IMR-90 (cell line): ENCODE results near the gene NFASC. TPM values are rescaled to one million over a fixed set of nuclear protein-coding genes. Genes with fewer than 3 reads are reported as not detected.

ENCODE experiments used
- ATAC-seq: fragments of 200-7000 bp; cut with Tn5 transposase; 2 replicates; pipeline ENCODE4 v1.9.1; 2020; ENCODE audit warnings: low read depth, mild to moderate bottlenecking, moderate library complexity
- BruUV-seq: library from RNA; stranded (reverse); fragments of 400-500 nt; replicated peaks from 2 replicates; lab custom pipeline; 2021; lab: Mats Ljungman, UMichigan
- CTCF ChIA-PET: fragments of 300-600 bp; formaldehyde crosslinking; extraction: SDS; loops from one replicate; lab custom pipeline; 2021; ENCODE audit warnings: antibody characterized with exemption; lab: Yijun Ruan, JAX
- POLR2A ChIA-PET: fragments of 300-600 bp; sonication (Branson Sonifier 250); formaldehyde crosslinking; loops from one replicate; lab custom pipeline; 2022; ENCODE audit warnings: antibody characterized with exemption; ENCODE audit not compliant: unreplicated experiment; lab: Charles Lee
- DNase-seq: peaks from one replicate; pipeline ENCODE4 v3.0.0; 2013
- H2AFZ ChIP-seq: replicated peaks from 2 replicates; pipeline ENCODE3; 2013; ENCODE audit warnings: low read length, mild to moderate bottlenecking; ENCODE audit not compliant: poor library complexity
- H2AK5ac ChIP-seq: 2 replicates; pipeline ENCODE4 v1.6.1; 2013; ENCODE audit warnings: low read depth, low read length, inconsistent platforms
- H2AK9ac ChIP-seq: replicated peaks from 2 replicates; pipeline ENCODE3; 2013; ENCODE audit warnings: mild to moderate bottlenecking, low read depth, low read length, moderate library complexity; ENCODE audit not compliant: poor library complexity
- H2BK120ac ChIP-seq: 2 replicates; pipeline ENCODE4 v1.6.1; 2013; ENCODE audit warnings: low read depth, low read length, inconsistent platforms
- H2BK15ac ChIP-seq: 3 replicates; pipeline ENCODE4 v1.6.1; 2013; ENCODE audit warnings: low read depth, low read length, inconsistent platforms
- H2BK20ac ChIP-seq: 2 replicates; pipeline ENCODE4 v1.6.1; 2013; ENCODE audit warnings: low read depth, mild to moderate bottlenecking, inconsistent platforms, low read length, moderate library complexity
- H2BK5ac ChIP-seq: 2 replicates; pipeline ENCODE4 v1.6.1; 2013; ENCODE audit warnings: mild to moderate bottlenecking, low read depth, low read length, inconsistent platforms; ENCODE audit not compliant: poor library complexity, severe bottlenecking
- H3K14ac ChIP-seq: replicated peaks from 2 replicates; pipeline ENCODE4 v1.6.1; 2013; ENCODE audit warnings: low read depth, low read length, inconsistent platforms
- H3K18ac ChIP-seq: 2 replicates; pipeline ENCODE4 v1.6.1; 2013; ENCODE audit warnings: low read depth, low read length, control low read depth
- H3K23ac ChIP-seq: 2 replicates; pipeline ENCODE4 v1.6.1; 2013; ENCODE audit warnings: low read depth, low read length, inconsistent platforms
- H3K27ac ChIP-seq: 2 replicates; pipeline ENCODE4 v1.5.1; 2013; ENCODE audit warnings: mild to moderate bottlenecking, control low read depth, low read length; ENCODE audit not compliant: insufficient read depth
- H3K27me3 ChIP-seq: 2 replicates; pipeline ENCODE4 v1.6.1; 2013; ENCODE audit warnings: low read length; ENCODE audit not compliant: control insufficient read depth, insufficient read depth
- H3K36me3 ChIP-seq: 2 replicates; pipeline ENCODE4 v1.6.1; 2013; ENCODE audit warnings: low read length, mixed read lengths; ENCODE audit not compliant: control insufficient read depth, insufficient read depth
- H3K4ac ChIP-seq: 2 replicates; pipeline ENCODE4 v1.6.1; 2013; ENCODE audit warnings: low read depth, low read length, inconsistent platforms
- H3K4me1 ChIP-seq: 2 replicates; pipeline ENCODE4 v1.6.1; 2013; ENCODE audit warnings: low read length, mixed read lengths; ENCODE audit not compliant: control insufficient read depth, insufficient read depth
- H3K4me2 ChIP-seq: 2 replicates; pipeline ENCODE4 v1.6.1; 2013; ENCODE audit warnings: low read depth, mild to moderate bottlenecking, control low read depth, low read length, moderate library complexity
- H3K4me3 ChIP-seq: 2 replicates; pipeline ENCODE4 v1.5.1; 2013; ENCODE audit warnings: low read depth, mild to moderate bottlenecking, control low read depth, low read length, moderate library complexity; ENCODE audit not compliant: insufficient read depth
- H3K56ac ChIP-seq: 2 replicates; pipeline ENCODE4 v1.6.1; 2013; ENCODE audit warnings: low read length, inconsistent platforms; ENCODE audit not compliant: insufficient read depth; ENCODE audit errors: extremely low read depth
- H3K79me1 ChIP-seq, 2 experiments: 2 replicates each; pipeline ENCODE4 v1.6.1; 2013; ENCODE audit warnings: low read length in 2 of 2, inconsistent platforms in 1 of 2, low read depth in 1 of 2
- H3K9ac ChIP-seq: 2 replicates; pipeline ENCODE4 v1.6.1; 2013; ENCODE audit warnings: low read depth, low read length, control low read depth
- H3K9me1 ChIP-seq: 2 replicates; pipeline ENCODE4 v1.6.1; 2013; ENCODE audit warnings: low read length, inconsistent platforms; ENCODE audit not compliant: insufficient read depth
- H3K9me3 ChIP-seq: 2 replicates; pipeline ENCODE4 v1.6.1; 2013; ENCODE audit warnings: low read length; ENCODE audit not compliant: control insufficient read depth, insufficient read depth
- H4K20me1 ChIP-seq: 2 replicates; pipeline ENCODE4 v1.6.1; 2013; ENCODE audit warnings: low read length, inconsistent platforms; ENCODE audit not compliant: insufficient read depth
- H4K5ac ChIP-seq: 2 replicates; pipeline ENCODE4 v1.6.1; 2013; ENCODE audit warnings: mild to moderate bottlenecking, low read depth, low read length, control low read depth
- H4K8ac ChIP-seq, 2 experiments: 2 replicates each; pipeline ENCODE4 v1.6.1; 2013; ENCODE audit warnings: low read depth in 2 of 2, low read length in 2 of 2, control low read depth in 1 of 2, inconsistent platforms in 1 of 2
- H4K91ac ChIP-seq: 2 replicates; pipeline ENCODE4 v1.6.1; 2013; ENCODE audit warnings: low read depth, low read length, inconsistent platforms; ENCODE audit not compliant: insufficient read depth
- WGBS, 2 experiments: methylation state at CpG; one replicate each; pipeline versions ENCODE4 v1.1.5 to v1.1.7; 2013; ENCODE audit warnings: missing lambda C conversion rate in 2 of 2; ENCODE audit not compliant: insufficient read length in 1 of 2; ENCODE audit errors: extremely low coverage in 2 of 2; 5-methylcytosine and 5-hydroxymethylcytosine counted together
- dilution Hi-C: fragments of 300-500 bp; cut with HindIII; formaldehyde crosslinking; loops from one replicate; pipeline ENCODE4 v1.14.3; 2018; ENCODE audit warnings: low sequenced_read_pairs; ENCODE audit not compliant: unreplicated experiment
- in situ Hi-C: fragments of 300-500 bp; cut with MboI; formaldehyde crosslinking; loops from 3 replicates; pipeline ENCODE4 v1.14.3; 2019; ENCODE audit warnings: low sequenced_read_pairs, inconsistent platforms, mixed read lengths
- intact Hi-C: fragments of 100-400 bp; cut with micrococcal nuclease; formaldehyde crosslinking; loops from 2 replicates; pipeline ENCODE4 v1.10.0; 2022
- polyA plus RNA-seq, 3 experiments: library from polyadenylated mRNA; depleted of rRNA; stranded (reverse); fragments of >200 nt; gene quantifications; 2 replicates each; pipeline ENCODE4 v1.2.3, GENCODE V29; 2012; ENCODE audit warnings: low replicate concordance in 1 of 3
- total RNA-seq: library from RNA; depleted of rRNA; stranded (reverse); fragments of >200 nt; gene quantifications from 2 replicates; pipeline ENCODE4 v1.2.3, GENCODE V29; 2012
- TF ChIP-seq, protein P1 (sequence below): conservative IDR thresholded peaks from 2 replicates; pipeline ENCODE4 v1.5.1; 2012; ENCODE audit warnings: mild to moderate bottlenecking, low read depth, low read length, improper control_type of control experiment

Gene NFASC
- total and polyA plus RNA-seq, 2 of the 4 experiments (the other 2 are of a cell fraction): 0.18 to 0.79 TPM

DNA sequence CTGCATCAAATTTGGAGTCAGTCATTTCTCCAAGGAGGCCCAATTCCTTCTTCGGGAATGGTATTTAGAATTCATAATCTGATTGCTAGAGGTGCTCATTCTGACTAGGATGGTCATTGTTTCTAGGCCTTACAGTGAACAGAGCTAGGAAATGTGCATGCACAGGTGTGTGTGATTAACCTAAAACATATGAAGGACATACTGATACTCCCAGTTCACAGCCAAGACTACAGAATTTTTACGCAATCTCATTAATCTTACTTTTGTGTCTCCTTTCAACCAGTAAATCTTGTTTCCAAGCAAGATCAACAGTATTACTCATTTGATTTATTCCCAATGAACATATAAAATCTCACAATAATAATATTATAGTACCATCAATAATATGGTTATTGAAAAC, 47.1 kb downstream of the NFASC start:
- ATAC-seq: no peak
- no peak overlapping the region for H2BK20ac ChIP-seq
- no peak overlapping the region for H4K8ac ChIP-seq
- no CpG with 5 or more reads among the region's 2 CpGs for WGBS, 2 experiments
- H2AK9ac ChIP-seq: no peak overlapping the region
- CTCF ChIA-PET: no interaction called here
- H2AK5ac ChIP-seq: no peak overlapping the region
- H4K91ac ChIP-seq: no peak overlapping the region
- no peak overlapping the region for H3K4ac ChIP-seq
- no peak overlapping the region for H2BK120ac ChIP-seq
- H2BK15ac ChIP-seq: no peak overlapping the region
- H3K36me3 ChIP-seq: no peaks in the 10 kb centered on the region
- H3K79me1 ChIP-seq: no peaks in the 10 kb centered on the region
- H3K4me1 ChIP-seq: no peaks in the 10 kb centered on the region
- no peak overlapping the region for H3K9ac ChIP-seq
- H2BK5ac ChIP-seq: no peak overlapping the region
- TF ChIP-seq, protein P1, sequence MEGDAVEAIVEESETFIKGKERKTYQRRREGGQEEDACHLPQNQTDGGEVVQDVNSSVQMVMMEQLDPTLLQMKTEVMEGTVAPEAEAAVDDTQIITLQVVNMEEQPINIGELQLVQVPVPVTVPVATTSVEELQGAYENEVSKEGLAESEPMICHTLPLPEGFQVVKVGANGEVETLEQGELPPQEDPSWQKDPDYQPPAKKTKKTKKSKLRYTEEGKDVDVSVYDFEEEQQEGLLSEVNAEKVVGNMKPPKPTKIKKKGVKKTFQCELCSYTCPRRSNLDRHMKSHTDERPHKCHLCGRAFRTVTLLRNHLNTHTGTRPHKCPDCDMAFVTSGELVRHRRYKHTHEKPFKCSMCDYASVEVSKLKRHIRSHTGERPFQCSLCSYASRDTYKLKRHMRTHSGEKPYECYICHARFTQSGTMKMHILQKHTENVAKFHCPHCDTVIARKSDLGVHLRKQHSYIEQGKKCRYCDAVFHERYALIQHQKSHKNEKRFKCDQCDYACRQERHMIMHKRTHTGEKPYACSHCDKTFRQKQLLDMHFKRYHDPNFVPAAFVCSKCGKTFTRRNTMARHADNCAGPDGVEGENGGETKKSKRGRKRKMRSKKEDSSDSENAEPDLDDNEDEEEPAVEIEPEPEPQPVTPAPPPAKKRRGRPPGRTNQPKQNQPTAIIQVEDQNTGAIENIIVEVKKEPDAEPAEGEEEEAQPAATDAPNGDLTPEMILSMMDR: no peak
- no peak overlapping the region for H2AFZ ChIP-seq
- no peak overlapping the region for H3K27ac ChIP-seq
- in situ Hi-C loops: no loop called here
- no peaks in the 10 kb centered on the region for H3K9me1 ChIP-seq
- POLR2A ChIA-PET: no interaction called here
- H3K56ac ChIP-seq: no peak overlapping the region
- no TSS peak for BruUV-seq
- no peak overlapping the region for H3K4me3 ChIP-seq
- no peak overlapping the region for H3K4me2 ChIP-seq
- no peak overlapping the region for H4K5ac ChIP-seq
- dilution Hi-C loops: no loop called here
- intact Hi-C loops: no loop called here
- no peak overlapping the region for H3K14ac ChIP-seq
- no peak for DNase-seq
- H3K9me3 ChIP-seq: no peaks in the 10 kb centered on the region
- no peak overlapping the region for H3K18ac ChIP-seq
- peaks cover 8% of the 10 kb centered on the region for H3K27me3 ChIP-seq
- no peaks in the 10 kb centered on the region for H4K20me1 ChIP-seq
- no peak overlapping the region for H3K23ac ChIP-seq
